Endothelial cell of umbilical vein (primary cell): Measurements from ENCODE around the gene RYR3. TPM values are rescaled to one million over a fixed set of nuclear protein-coding genes. Genes with fewer than 3 reads are reported as not detected.

Experiments
- BruUV-seq: library from RNA; stranded (reverse); fragments of 400-500 nt; replicated peaks from 2 replicates; lab custom pipeline; 2021; lab: Mats Ljungman, UMichigan
- CTCF ChIA-PET: fragments of 300-600, 350-600 bp; sonication (Branson Sonifier 250); formaldehyde crosslinking; loops from one replicate; lab custom pipeline; 2021; ENCODE audit warnings: antibody characterized with exemption, inconsistent platforms; lab: Charles Lee
- POLR2A ChIA-PET: fragments of 300-600, 350-600 bp; sonication (Branson Sonifier 250); formaldehyde crosslinking; loops from one replicate; lab custom pipeline; 2021; ENCODE audit warnings: antibody characterized with exemption, inconsistent platforms; lab: Charles Lee
- DNase-seq: peaks from one replicate; pipeline ENCODE4 v3.0.0-alpha.2; 2011; ENCODE audit warnings: low read depth, low spot score
- FAIRE-seq: peaks from 2 replicates; lab custom pipeline; 2011; peaks lifted over from hg19 to GRCh38; lab: Jason Lieb, UNC
- H2AFZ ChIP-seq: 2 replicates; pipeline ENCODE4 v1.6.0; 2012; ENCODE audit warnings: low read depth, low read length, control low read depth, inconsistent platforms
- H3K27ac ChIP-seq: 2 replicates; pipeline ENCODE4 v1.5.1; 2011; ENCODE audit warnings: low read depth, mild to moderate bottlenecking, control low read depth, low read length, moderate library complexity; ENCODE audit not compliant: insufficient read depth
- H3K27me3 ChIP-seq, 2 experiments: 2 replicates each; pipeline versions ENCODE4 v1.6.0 to v1.6.1; 2011; ENCODE audit warnings: low read length in 2 of 2, mixed read lengths in 1 of 2; ENCODE audit not compliant: control insufficient read depth in 2 of 2, insufficient read depth in 2 of 2
- H3K36me3 ChIP-seq, 2 experiments: 2 replicates in 1 of 2; 3 replicates in 1 of 2; pipeline ENCODE4 v1.5.1; 2011; ENCODE audit warnings: low read length in 2 of 2, mild to moderate bottlenecking in 1 of 2, moderate library complexity in 1 of 2; ENCODE audit not compliant: control insufficient read depth in 2 of 2, insufficient read depth in 2 of 2; ENCODE audit errors: extremely low read depth in 1 of 2
- H3K4me1 ChIP-seq: 3 replicates; pipeline ENCODE4 v1.5.1; 2011; ENCODE audit warnings: mild to moderate bottlenecking, low read length; ENCODE audit not compliant: control insufficient read depth, insufficient read depth; ENCODE audit errors: extremely low read depth
- H3K4me2 ChIP-seq: 2 replicates; pipeline ENCODE4 v1.6.1; 2011; ENCODE audit warnings: low read length, control low read depth, mixed read lengths; ENCODE audit not compliant: insufficient read depth
- H3K4me3 ChIP-seq, 3 experiments: fragments of 200-600 bp in 1 of 3; sonication (generic), shearing (Covaris generic) in 1 of 3; replicated peaks in 1 of 3; 2 replicates each; pipeline ENCODE4 v1.5.1; 2011 to 2016; ENCODE audit warnings: control low read depth in 3 of 3, low read length in 3 of 3, mild to moderate bottlenecking in 2 of 3, inconsistent platforms in 1 of 3, low read depth in 1 of 3, moderate library complexity in 1 of 3; ENCODE audit not compliant: insufficient read depth in 1 of 3
- H3K79me2 ChIP-seq: 2 replicates; pipeline ENCODE4 v1.6.0; 2012; ENCODE audit warnings: low read length, inconsistent platforms; ENCODE audit not compliant: control insufficient read depth, insufficient read depth
- H3K9ac ChIP-seq: replicated peaks from 2 replicates; pipeline ENCODE3; 2011; ENCODE audit warnings: low read length, control low read depth; ENCODE audit not compliant: insufficient read depth; ENCODE audit errors: extremely low read depth
- H3K9me1 ChIP-seq: replicated peaks from 3 replicates; pipeline ENCODE4 v1.6.0; 2011; ENCODE audit warnings: mild to moderate bottlenecking, low read length; ENCODE audit not compliant: control insufficient read depth, insufficient read depth; ENCODE audit errors: extremely low read depth
- H3K9me3 ChIP-seq: replicated peaks from 2 replicates; pipeline ENCODE4 v1.5.1; 2012; ENCODE audit warnings: low read length, inconsistent platforms; ENCODE audit not compliant: control insufficient read depth, insufficient read depth
- H4K20me1 ChIP-seq: replicated peaks from 2 replicates; pipeline ENCODE3; 2011; ENCODE audit warnings: mild to moderate bottlenecking, low read length; ENCODE audit not compliant: control insufficient read depth, insufficient read depth; ENCODE audit errors: extremely low read depth
- CTCF ChIP-seq, 2 donors: IDR thresholded peaks; 1 replicate in 1 of 2; 2 replicates in 1 of 2; pipeline ENCODE4 v1.5.1; 2011; ENCODE audit warnings: low read length in 2 of 2, mild to moderate bottlenecking in 2 of 2, moderate library complexity in 2 of 2, control low read depth in 1 of 2, inconsistent platforms in 1 of 2, low read depth in 1 of 2; ENCODE audit not compliant: insufficient read depth in 1 of 2; ENCODE audit errors: extremely low read depth in 1 of 2
- EZH2 ChIP-seq: IDR thresholded peaks from 2 replicates; pipeline ENCODE4 v1.6.1; 2012; ENCODE audit warnings: borderline replicate concordance, low read depth, mild to moderate bottlenecking, moderate library complexity, low read length, inconsistent platforms; ENCODE audit not compliant: severe bottlenecking
- FOS ChIP-seq: IDR thresholded peaks from 2 replicates; pipeline ENCODE4 v1.6.1; 2011; ENCODE audit warnings: mild to moderate bottlenecking, low read length, moderate library complexity, borderline replicate concordance; ENCODE audit not compliant: insufficient read depth
- GATA2 ChIP-seq: IDR thresholded peaks from 2 replicates; pipeline ENCODE4 v1.7.0; 2011; ENCODE audit warnings: low read depth, mild to moderate bottlenecking, moderate library complexity, mixed read lengths, low read length; ENCODE audit not compliant: insufficient read length, insufficient read depth
- JUN ChIP-seq: IDR thresholded peaks from 2 replicates; pipeline ENCODE4 v1.6.1; 2011; ENCODE audit warnings: borderline replicate concordance, low read depth; ENCODE audit not compliant: insufficient read length, insufficient read depth
- MYC ChIP-seq: IDR thresholded peaks from one replicate; pipeline ENCODE4 v1.6.1; 2011; ENCODE audit warnings: mild to moderate bottlenecking, low read depth, low read length
- POLR2A ChIP-seq: IDR thresholded peaks from 2 replicates; pipeline ENCODE4 v1.6.1; 2012; ENCODE audit warnings: low read depth, mild to moderate bottlenecking, control low read depth, low read length
- POLR2AphosphoS5 ChIP-seq: IDR thresholded peaks from 2 replicates; pipeline ENCODE4 v1.6.1; 2012; ENCODE audit warnings: low read depth, mild to moderate bottlenecking, control low read depth, low read length, moderate library complexity; ENCODE audit not compliant: insufficient read depth
- dilution Hi-C: fragments of 300-500 bp; cut with MboI; formaldehyde crosslinking; loops from one replicate; pipeline ENCODE4 v1.15.0; 2019; ENCODE audit warnings: low sequenced_read_pairs; ENCODE audit not compliant: extremely low pct_ligation_motif_present
- intact Hi-C: fragments of 100-400 bp; cut with micrococcal nuclease; formaldehyde crosslinking; loops from one replicate; pipeline ENCODE4 v1.10.0; 2022
- polyA plus RNA-seq, 4 experiments: library from polyadenylated mRNA; depleted of rRNA in 3 of 4; stranded (reverse) in 3 of 4; unstranded in 1 of 4; fragments of >200 nt; gene quantifications; 2 replicates each; pipeline versions ENCODE4 v1.2.1 to v1.2.3, GENCODE V29; 2011 to 2012; ENCODE audit warnings: missing spikeins in 1 of 4
- total RNA-seq: library from RNA; stranded (reverse); gene quantifications from 2 replicates; pipeline ENCODE4 v1.2.3, GENCODE V29; 2021
- TF ChIP-seq, protein P1 (sequence below): IDR thresholded peaks from 2 replicates; pipeline ENCODE4 v1.6.1; 2011; ENCODE audit not compliant: insufficient read depth, insufficient read length

RYR3 gene
- total and polyA plus RNA-seq, 2 donors (not counting 3 experiments of a cell fraction or from before 2014, with no cell fraction given): not detected

DNA sequence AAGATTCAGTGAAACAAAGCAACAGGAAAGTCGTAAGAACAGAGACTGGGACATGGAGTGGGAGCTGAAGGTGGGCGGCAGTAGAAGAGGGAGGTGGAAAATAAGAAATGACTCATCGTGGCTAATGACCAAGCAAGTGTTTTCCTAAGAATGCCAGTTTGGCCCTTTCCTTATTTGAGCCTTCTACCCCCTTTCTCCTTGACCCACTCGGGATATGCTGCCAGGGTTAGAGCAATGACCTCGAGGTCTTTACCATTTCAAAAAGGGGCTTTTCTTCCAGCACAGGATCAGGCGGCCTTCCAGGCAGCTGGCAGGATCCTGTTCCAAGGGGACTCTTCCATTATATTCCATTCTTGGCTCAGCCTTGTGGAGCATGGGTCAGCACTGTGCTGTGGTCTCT is 241.1 kb downstream of the RYR3 start:
- TF ChIP-seq FOS (no peak), EZH2 (no peak), JUN (no peak), MYC (no peak), POLR2A (no peak), GATA2 (no peak), POLR2AphosphoS5 (no peak), CTCF (IDR thresholded peaks at IDR 0.05; ENCODE audit: extremely low read depth in 1 of 2, insufficient read depth in 1 of 2, low read depth in 1 of 2, low read length in 2 of 2) (no peak)
- TF ChIP-seq, protein P1, sequence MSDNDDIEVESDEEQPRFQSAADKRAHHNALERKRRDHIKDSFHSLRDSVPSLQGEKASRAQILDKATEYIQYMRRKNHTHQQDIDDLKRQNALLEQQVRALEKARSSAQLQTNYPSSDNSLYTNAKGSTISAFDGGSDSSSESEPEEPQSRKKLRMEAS: no peak
- no peaks in the 10 kb centered on the region for H3K9me3 ChIP-seq
- no peak overlapping the region for H3K4me2 ChIP-seq
- ChIA-PET POLR2A (no interaction called here), CTCF (no interaction called here)
- intact Hi-C loops: no loop called here
- H3K27me3 ChIP-seq: no peaks in the 10 kb centered on the region
- H3K9ac ChIP-seq: no peak overlapping the region
- dilution Hi-C loops: no loop called here
- H3K27ac ChIP-seq: no peak overlapping the region
- no peaks in the 10 kb centered on the region for H3K36me3 ChIP-seq
- H4K20me1 ChIP-seq: no peaks in the 10 kb centered on the region
- DNase-seq: no peak
- no peaks in the 10 kb centered on the region for H3K9me1 ChIP-seq
- no peak for FAIRE-seq
- no peak overlapping the region for H3K4me3 ChIP-seq
- H3K79me2 ChIP-seq: no peaks in the 10 kb centered on the region
- H2AFZ ChIP-seq: no peak overlapping the region
- H3K4me1 ChIP-seq: no peaks in the 10 kb centered on the region
- no TSS peak for BruUV-seq
